HepG2 (cell line): ENCODE data around the gene PPP4R3A. TPM values are rescaled to one million over a fixed set of nuclear protein-coding genes. Genes with fewer than 3 reads are reported as not detected.

ENCODE experiments used
- ATAC-seq: fragments of 200-7000 bp; cut with Tn5 transposase; 3 replicates; pipeline ENCODE4 v1.9.1; 2020; ENCODE audit warnings: mild to moderate bottlenecking, moderate library complexity
- BruUV-seq: library from RNA; stranded (reverse); fragments of 400-500 nt; replicated peaks from 2 replicates; lab custom pipeline; 2021; lab: Mats Ljungman, UMichigan
- CTCF ChIA-PET: fragments of 300-600 bp; formaldehyde crosslinking; extraction: SDS; loops from one replicate; lab custom pipeline; 2021; ENCODE audit warnings: low total read pairs, inconsistent platforms, low intra/inter-chr PET ratio; lab: Yijun Ruan, JAX
- POLR2A ChIA-PET: fragments of 350-600 bp; sonication (Branson Sonifier 250); formaldehyde crosslinking; loops from one replicate; lab custom pipeline; 2020; ENCODE audit warnings: antibody characterized with exemption, inconsistent platforms; lab: Yijun Ruan, JAX
- DNase-seq: peaks from one replicate; pipeline ENCODE4 v3.0.0-alpha.2; 2015; ENCODE audit warnings: low spot score
- FAIRE-seq: peaks from 3 replicates; lab custom pipeline; 2011; peaks lifted over from hg19 to GRCh38; lab: Jason Lieb, UNC
- H2AFZ ChIP-seq: one replicate; pipeline ENCODE4 v1.6.1; 2011; ENCODE audit warnings: low read length, inconsistent platforms
- H3K27ac ChIP-seq: fragments of 300-600 bp; 3 replicates; pipeline ENCODE4 v1.8.0; 2011; ENCODE audit warnings: mixed run types, mild to moderate bottlenecking, mixed read lengths, low read length, inconsistent platforms; ENCODE audit not compliant: insufficient read depth; ENCODE audit errors: extremely low read length
- H3K27me3 ChIP-seq, 2 experiments: fragments of 200-600 bp in 1 of 2; 2 replicates in 1 of 2; 3 replicates in 1 of 2; pipeline versions ENCODE4 v1.6.0 to v1.8.0; 2011; ENCODE audit warnings: low read length in 2 of 2, mild to moderate bottlenecking in 2 of 2, moderate library complexity in 2 of 2, inconsistent platforms in 1 of 2; ENCODE audit not compliant: insufficient read depth in 2 of 2, control insufficient read depth in 1 of 2
- H3K36me3 ChIP-seq, 2 experiments: fragments of 200-600 bp in 1 of 2; replicated peaks in 1 of 2; 2 replicates in 1 of 2; 3 replicates in 1 of 2; pipeline versions ENCODE4 v1.5.1 to v1.8.0; 2011; ENCODE audit warnings: low read length in 2 of 2, inconsistent platforms in 1 of 2; ENCODE audit not compliant: insufficient read depth in 2 of 2, control insufficient read depth in 1 of 2
- H3K4me1 ChIP-seq: 2 replicates; pipeline ENCODE4 v1.5.1; 2012; ENCODE audit warnings: low read length, inconsistent platforms; ENCODE audit not compliant: insufficient read depth
- H3K4me2 ChIP-seq: 2 replicates; pipeline ENCODE4 v1.6.0; 2011; ENCODE audit warnings: low read depth, low read length, inconsistent platforms
- H3K4me3 ChIP-seq, 3 experiments: fragments of 200-600 bp in 1 of 3; sonication (generic), shearing (Covaris generic) in 1 of 3; replicated peaks in 1 of 3; 2 replicates each; pipeline ENCODE4 v1.5.1; 2011 to 2016; ENCODE audit warnings: low read length in 3 of 3, inconsistent platforms in 2 of 3, low read depth in 2 of 3, mild to moderate bottlenecking in 2 of 3, control low read depth in 1 of 3, mixed read lengths in 1 of 3; ENCODE audit not compliant: insufficient read depth in 1 of 3
- H3K79me2 ChIP-seq: one replicate; pipeline ENCODE4 v1.6.1; 2011; ENCODE audit warnings: low read length, inconsistent platforms; ENCODE audit not compliant: insufficient read depth
- H3K9ac ChIP-seq: 2 replicates; pipeline ENCODE4 v1.6.0; 2011; ENCODE audit warnings: mild to moderate bottlenecking, low read depth, low read length, inconsistent platforms; ENCODE audit not compliant: insufficient read depth
- H3K9me3 ChIP-seq: 2 replicates; pipeline ENCODE4 v1.5.1; 2012; ENCODE audit warnings: mild to moderate bottlenecking, low read length
- H4K20me1 ChIP-seq: 2 replicates; pipeline ENCODE4 v1.6.0; 2011; ENCODE audit warnings: inconsistent platforms, mild to moderate bottlenecking, low read length, moderate library complexity; ENCODE audit not compliant: insufficient read depth
- HNF1B ChIP-seq: sonication (generic); formaldehyde crosslinking; IDR thresholded peaks from 2 replicates; pipeline ENCODE4 v1.5.1; 2020; ENCODE audit warnings: mild to moderate bottlenecking, moderate library complexity, missing genetic modification reagents
- TBP ChIP-seq: sonication (generic); formaldehyde crosslinking; IDR thresholded peaks from 2 replicates; pipeline ENCODE4 v1.5.0; 2020; ENCODE audit warnings: missing genetic modification reagents
- ZEB1 ChIP-seq: IDR thresholded peaks from 2 replicates; pipeline ENCODE4 v1.6.1; 2012; ENCODE audit warnings: mild to moderate bottlenecking, low read depth, inconsistent platforms; ENCODE audit not compliant: insufficient replicate concordance
- ZFP91 ChIP-seq: sonication (generic); formaldehyde crosslinking; IDR thresholded peaks from 2 replicates; pipeline ENCODE4 v1.9.0; 2022; ENCODE audit warnings: missing genetic modification reagents, mild to moderate bottlenecking, borderline replicate concordance
- ZNF512B ChIP-seq: sonication (generic); formaldehyde crosslinking; IDR thresholded peaks from 2 replicates; pipeline ENCODE4 v1.5.1; 2020; ENCODE audit warnings: missing genetic modification reagents, mild to moderate bottlenecking, borderline replicate concordance
- ZNF550 ChIP-seq: sonication (generic); formaldehyde crosslinking; IDR thresholded peaks from 2 replicates; pipeline ENCODE4 v1.4.0; 2020; ENCODE audit warnings: mild to moderate bottlenecking, missing genetic modification reagents, borderline replicate concordance
- ZNF629 ChIP-seq: sonication (generic); formaldehyde crosslinking; conservative IDR thresholded peaks from 2 replicates; pipeline ENCODE4 v1.5.0; 2020; ENCODE audit warnings: missing genetic modification reagents
- ZNF841 ChIP-seq: sonication (generic); formaldehyde crosslinking; IDR thresholded peaks from 2 replicates; pipeline ENCODE4 v1.8.1; 2023; ENCODE audit warnings: missing genetic modification reagents, borderline replicate concordance
- ZSCAN25 ChIP-seq: sonication (generic); formaldehyde crosslinking; IDR thresholded peaks from 2 replicates; pipeline ENCODE4 v1.8.0; 2022; ENCODE audit warnings: mild to moderate bottlenecking, missing genetic modification reagents
- WGBS: methylation state at CpG from one replicate; pipeline ENCODE4 v1.1.6; 2017; ENCODE audit warnings: low lambda C conversion rate; 5-methylcytosine and 5-hydroxymethylcytosine counted together
- in situ Hi-C: cut with HindIII; loops from 2 replicates; pipeline ENCODE4 v1.10.0; 2017; ENCODE audit warnings: low pct_unique_long_range_greater_than_20kb; ENCODE audit not compliant: extremely low pct_ligation_motif_present
- intact Hi-C: fragments of 100-400 bp; cut with micrococcal nuclease; formaldehyde crosslinking; loops from one replicate; pipeline ENCODE4 v1.10.0; 2022; ENCODE audit not compliant: unreplicated experiment
- polyA plus RNA-seq, 8 experiments: library from polyadenylated mRNA; depleted of rRNA in 3 of 8; stranded (reverse) in 7 of 8; unstranded in 1 of 8; fragments of >200 nt; fragmentation: Illumina TruSeq in 4 of 8; extraction: Trizol in 4 of 8; gene quantifications; 2 replicates each; pipeline versions ENCODE4 v1.2.1 to v1.2.3, GENCODE V29; 2011 to 2016; ENCODE audit warnings: low read depth in 4 of 8, missing spikeins in 1 of 8, mixed read lengths in 1 of 8; ENCODE audit not compliant: insufficient read depth in 1 of 8
- total RNA-seq, 5 experiments: library from RNA; depleted of rRNA; stranded (reverse); fragments of >200 nt; fragmentation: Illumina TruSeq; extraction: Trizol; gene quantifications; 2 replicates each; pipeline ENCODE4 v1.2.3, GENCODE V29; 2016; ENCODE audit warnings: low read depth in 1 of 5

PPP4R3A gene
- total and polyA plus RNA-seq, 2 of the 13 experiments (the other 11 are each of a cell fraction or from before 2014, with no cell fraction given): 22.5 to 57.4 TPM

GRCh38 chr14:91414475-91414833, 95.7 kb downstream of the PPP4R3A start:
- 0 out of 5 replicates have a peak, but pooled peaks cover 0 to 1% of the 10 kb centered on the region in 2 experiments for H3K36me3 ChIP-seq
- H3K27me3 ChIP-seq: no peaks in the 10 kb centered on the region
- CTCF ChIA-PET: no interaction called here
- no peak overlapping the region for H3K27ac ChIP-seq
- no peak for FAIRE-seq
- no peaks in the 10 kb centered on the region for H3K9me3 ChIP-seq
- H3K4me1 ChIP-seq: peaks cover 59% of the 10 kb centered on the region
- H3K4me3 ChIP-seq: no peak overlapping the region
- DNase-seq: no peak
- TF ChIP-seq TBP (CRISPR knock-in tag): no peak
- TF ChIP-seq ZNF550 (CRISPR knock-in tag): no peak
- no peak for TF ChIP-seq ZNF841 (CRISPR knock-in tag)
- peaks cover 20% of the 10 kb centered on the region for H3K79me2 ChIP-seq
- no peaks in the 10 kb centered on the region; the same call in 1 of the 2 replicates for H4K20me1 ChIP-seq
- ATAC-seq: no peak
- POLR2A ChIA-PET: interaction anchor here (1.2 kb wide), 1 partner anchor 10 kb away, joined by 3 read pairs; no protein-coding TSS in a partner anchor
- 0 out of 2 replicates have a peak overlapping the region, but pooled peaks have one; percentile 27 for H3K4me2 ChIP-seq
- in situ Hi-C loops: no loop called here
- H3K9ac ChIP-seq: no peak overlapping the region
- BruUV-seq: no TSS peak
- intact Hi-C loops: no loop called here
- WGBS: 94% methylated on average over 3 of the region's 3 CpGs
- no peak overlapping the region for H2AFZ ChIP-seq

GRCh38 chr14:91413547-91414474, 96.3 kb downstream of the PPP4R3A start:
- Histone ChIP-seq H3K27ac (no peak overlapping the region), H3K4me1 (peaks cover 53% of the 10 kb centered on the region), H3K9ac (no peak overlapping the region), H2AFZ (no peak overlapping the region), H3K79me2 (peaks cover 20% of the 10 kb centered on the region), H3K36me3 (0 out of 5 replicates have a peak, but pooled peaks cover under 1 to 1% of the 10 kb centered on the region in 2 experiments), H3K4me2 (peak overlapping the region; percentile 27), H3K4me3 (no peak overlapping the region), H3K9me3 (no peaks in the 10 kb centered on the region), H3K27me3 (no peaks in the 10 kb centered on the region), H4K20me1 (no peaks in the 10 kb centered on the region; the same call in 1 of the 2 replicates)
- POLR2A ChIA-PET: interaction anchor here (1.2 kb wide), 1 partner anchor 11 kb away, joined by 3 read pairs; no protein-coding TSS in a partner anchor
- 77% methylated on average over 8 of the region's 11 CpGs for WGBS
- BruUV-seq: no TSS peak
- DNase-seq (no peak), FAIRE-seq (no peak), ATAC-seq (no peak)
- intact Hi-C loops (loop anchor here (2.0 kb wide), 1 partner anchor 33 kb away; no protein-coding TSS in a partner anchor), in situ Hi-C loops (no loop called here)
- CTCF ChIA-PET: no interaction called here
- TF ChIP-seq HNF1B (no peak), ZEB1 (no peak), ZNF512B (CRISPR knock-in tag) (no peak), ZNF629 (CRISPR knock-in tag) (peak; percentile 81), ZSCAN25 (CRISPR knock-in tag) (no peak), ZFP91 (CRISPR knock-in tag) (no peak)
